Ascending aorta (tissue), 2 donors: Measurements from ENCODE around the gene TRH. TPM values are rescaled to one million over a fixed set of nuclear protein-coding genes. Genes with fewer than 3 reads are reported as not detected.
"Not testable (repeated sequence)": the region's sequence is repeated elsewhere in the genome, so short reads cannot be mapped to it uniquely, and the experiment has no call there.

ENCODE experiments used
- DNase-seq, 2 donors: peaks; one replicate each; pipeline ENCODE4 v3.0.0-alpha.2; 2019; ENCODE audit warnings: low spot score in 2 of 2
- H3K27ac ChIP-seq, 2 donors: fragments of 200-600 bp; sonication (generic); one replicate each; pipeline ENCODE4 v1.5.1; 2016 to 2017; ENCODE audit warnings: mild to moderate bottlenecking in 1 of 2
- H3K27me3 ChIP-seq: fragments of 200-600 bp; sonication (generic); one replicate; pipeline ENCODE4 v1.5.1; 2017
- H3K36me3 ChIP-seq, 2 donors: fragments of 200-600 bp; sonication (generic); one replicate each; pipeline ENCODE4 v1.5.1; 2016
- H3K4me1 ChIP-seq, 2 donors: fragments of 200-600 bp; sonication (generic); one replicate each; pipeline ENCODE4 v1.5.1; 2016 to 2017; ENCODE audit warnings: mild to moderate bottlenecking in 1 of 2
- H3K4me3 ChIP-seq, 2 donors: fragments of 200-600 bp; sonication (generic); one replicate each; pipeline ENCODE4 v1.5.1; 2016 to 2017; ENCODE audit warnings: mild to moderate bottlenecking in 1 of 2
- H3K9me3 ChIP-seq, 2 donors: fragments of 200-600 bp; sonication (generic); one replicate each; pipeline ENCODE4 v1.5.1; 2016
- CTCF ChIP-seq, 3 experiments: fragments of 200-600 bp in 2 of 3; fragments of 450-650 bp in 1 of 3; sonication (generic) in 2 of 3; IDR thresholded peaks; one replicate each; pipeline ENCODE4 v1.5.1; 2016 to 2019; ENCODE audit warnings: antibody characterized with exemption in 3 of 3, mild to moderate bottlenecking in 1 of 3, moderate library complexity in 1 of 3
- intact Hi-C: fragments of 100-400 bp; cut with DNase I; formaldehyde crosslinking; loops from one replicate; pipeline ENCODE4 v1.15.1; 2023
- total RNA-seq: library from RNA; depleted of rRNA; stranded (reverse); fragments of >200 nt; gene quantifications from one replicate; pipeline ENCODE4 v1.1.0, GENCODE V29; 2016

Gene TRH
- total RNA-seq, 1 donor from 2014 or later = not detected

GRCh38 chr3:130014526-130014925 is 40.0 kb downstream of the TRH start:
- Histone ChIP-seq H3K36me3 (no peaks in the 10 kb centered on the region), H3K4me3 (no peak overlapping the region), H3K4me1 (no peaks in the 10 kb centered on the region), H3K27me3 (no peaks in the 10 kb centered on the region), H3K27ac (no peak overlapping the region), H3K9me3 (no peaks in the 10 kb centered on the region)
- intact Hi-C loops = no loop called here
- TF ChIP-seq CTCF (IDR thresholded peaks at IDR 0.05) = no peak
- DNase-seq = no peak

- intact Hi-C loops, H3K9me3 ChIP-seq, H3K27ac ChIP-seq, H3K36me3 ChIP-seq, H3K27me3 ChIP-seq, H3K4me3 ChIP-seq, DNase-seq, H3K4me1 ChIP-seq: not testable (repeated sequence)
Observed at GRCh38 chr3:130017661-130018060, 43.1 kb downstream of the TRH start.

- H3K27me3 ChIP-seq, DNase-seq, H3K4me1 ChIP-seq, H3K27ac ChIP-seq, H3K4me3 ChIP-seq, intact Hi-C loops, H3K9me3 ChIP-seq, H3K36me3 ChIP-seq: not testable (repeated sequence)
Observed at GRCh38 chr3:130026146-130026829, 51.8 kb downstream of the TRH start.

GRCh38 chr3:130027437-130027836 is 52.9 kb downstream of the TRH start:
- intact Hi-C loops, H3K4me3 ChIP-seq, H3K4me1 ChIP-seq, H3K36me3 ChIP-seq, H3K27ac ChIP-seq, H3K27me3 ChIP-seq, H3K9me3 ChIP-seq, DNase-seq: not testable (repeated sequence)

Other genes with a start within 250 kb of the TRH start
- gene TMCC1, start 81.0 kb upstream of the TRH start, total RNA-seq = 11.5 TPM
- not detected for gene ALG1L2, start 107.1 kb downstream of the TRH start, total RNA-seq